Heart left ventricle (tissue), 16 donors: ENCODE measurements around the gene SLX9. TPM values are rescaled to one million over a fixed set of nuclear protein-coding genes. Genes with fewer than 3 reads are reported as not detected.
A peak's percentile ranks its signal among the peaks of the same experiment; 100 is the strongest.

Source experiments
- ATAC-seq, 4 donors: fragments of 200-7000 bp; cut with Tn5 transposase; one replicate each; pipeline ENCODE4 v1.9.1; 2020 to 2022; ENCODE audit warnings: moderate library complexity in 4 of 4, mild to moderate bottlenecking in 3 of 4, moderate number of reproducible peaks in 1 of 4
- DNase-seq, 5 donors: peaks; one replicate each; pipeline ENCODE4 v3.0.0-alpha.2; 2020
- H3K27ac ChIP-seq, 12 donors: fragments of 200-600 bp; sonication (generic) in 4 of 12; one replicate each; pipeline versions ENCODE4 v1.5.0 to v1.8.0; 2016 to 2022; ENCODE audit warnings: mild to moderate bottlenecking in 2 of 12
- H3K27me3 ChIP-seq, 9 donors: fragments of 200-600 bp; sonication (generic) in 2 of 9; one replicate each; pipeline versions ENCODE4 v1.5.1 to v1.8.0; 2016 to 2022; ENCODE audit warnings: mild to moderate bottlenecking in 3 of 9
- H3K36me3 ChIP-seq, 9 donors: fragments of 200-600 bp; sonication (generic) in 2 of 9; one replicate each; pipeline versions ENCODE4 v1.5.0 to v1.8.0; 2018 to 2022; ENCODE audit warnings: mild to moderate bottlenecking in 2 of 9
- H3K4me1 ChIP-seq, 12 donors: fragments of 200-600 bp; sonication (generic) in 4 of 12; one replicate each; pipeline versions ENCODE4 v1.5.0 to v1.8.0; 2016 to 2022; ENCODE audit warnings: mild to moderate bottlenecking in 3 of 12
- H3K4me3 ChIP-seq, 12 donors: fragments of 200-600 bp; sonication (generic) in 4 of 12; one replicate each; pipeline versions ENCODE4 v1.5.0 to v1.8.0; 2017 to 2022; ENCODE audit warnings: mild to moderate bottlenecking in 9 of 12, moderate library complexity in 4 of 12
- H3K9me3 ChIP-seq, 12 donors: fragments of 200-600 bp; sonication (generic) in 4 of 12; one replicate each; pipeline versions ENCODE4 v1.5.0 to v1.8.0; 2016 to 2022; ENCODE audit warnings: mild to moderate bottlenecking in 1 of 12
- CTCF ChIP-seq, 12 donors: fragments of 200-600 bp; sonication (generic) in 4 of 12; IDR thresholded peaks; one replicate each; pipeline versions ENCODE4 v1.5.0 to v1.8.0; 2018 to 2022; ENCODE audit warnings: antibody characterized with exemption in 12 of 12, mild to moderate bottlenecking in 5 of 12
- POLR2A ChIP-seq, 2 donors: fragments of 450-650 bp; IDR thresholded peaks; one replicate each; pipeline ENCODE4 v1.6.1; 2017; ENCODE audit warnings: antibody characterized with exemption in 2 of 2, mild to moderate bottlenecking in 2 of 2, moderate library complexity in 2 of 2
- WGBS, 4 donors: extraction: QIAGEN DNeasy Blood & Tissue Kit in 2 of 4; methylation state at CpG; one replicate each; pipeline versions ENCODE4 v1.1.5 to v1.1.7; 2013 to 2018; 5-methylcytosine and 5-hydroxymethylcytosine counted together
- intact Hi-C, 10 donors: fragments of 100-400 bp; cut with DNase I; formaldehyde crosslinking; loops; one replicate each; pipeline versions ENCODE4 v1.11.1 to v1.14.2; 2022
- polyA plus RNA-seq, 2 donors: library from polyadenylated mRNA; stranded (reverse); fragments of 200-250 nt; gene quantifications; one replicate each; pipeline ENCODE4 v1.2.3, GENCODE V29; 2013
- total RNA-seq, 9 donors: library from RNA; depleted of rRNA in 2 of 9; stranded (reverse); fragments of >200 nt in 2 of 9; fragmentation: NEBNext Ultra II Directional in 3 of 9; extraction: Animal tissue kit (Norgen Biotek cat#: 25700) in 3 of 9; gene quantifications; one replicate each; pipeline versions ENCODE4 v1.1.0 to v1.2.4, GENCODE V29; 2016 to 2023
- donor health status: ischemic (EF 13 %, LVEDD 7.1; RV severe dilation, severe dysfunction).
- donor health status: healthy with polysubstance abuse.
- donor health status: DM: no; HTN: yes; CAD: no.
- donor health status: DM: no; HTN: no; CAD: no.
- donor health status: ischemic (EF 25% LVEDD 6.9; RV normal size, moderate dysfunction).
- donor health status: ischemic (EF 25% LVEDD 5.7; RV mildly dilated, moderate dysfunction).
- donor health status: healthy.
- donor health status: DM: yes; HTN: yes; CAD: no.
- donor health status: ischemic (EF 35%, LVEDD 5.7; RV mildly dilated, moderate dysfunction).
- donor health status: nonischemic (EF 11% LVEDD 7.7; RV severe dilation, severe dysfunction).
- donor health status: DM: yes; HTN: yes; CAD: no.
- donor health status: PGD.
- donor health status: ischemic (EF 29% LVEDD 5.4; RV normal size, mild dysfunction).
- donor health status: nonischemic (EF 23%, LVEDD 6.1; RV moderate dilation, normal function).

Gene SLX9
- total and polyA plus RNA-seq, 11 donors: 38.5 to 77.8 (median 49.1) TPM

- intact Hi-C loops: loop anchor here in 3 of 10 donors (10.0 kb wide), 3 partner anchors 330 to 490 kb away; partner anchors contain the start of gene POFUT2 (in 1 of the 3)
- no peak overlapping the region for H3K4me3 ChIP-seq
- H3K36me3 ChIP-seq: peaks cover 0 to 28% (median 19%) of the 10 kb centered on the region in 9 donors
- WGBS, 4 donors: 82 to 92% (median 88%) methylated on average over 6 to 10 of the region's 10 CpGs
- DNase-seq (peak in 1 of 5 donors; percentile 34), ATAC-seq (no peak)
- H3K27ac ChIP-seq: no peak overlapping the region
- H3K27me3 ChIP-seq: no peaks in the 10 kb centered on the region
- no peaks in the 10 kb centered on the region for H3K9me3 ChIP-seq
- no peak for TF ChIP-seq POLR2A (IDR thresholded peaks at IDR 0.05)
- no peak for TF ChIP-seq CTCF (IDR thresholded peaks at IDR 0.05)
- H3K4me1 ChIP-seq: peaks cover 0 to 70% (median 40%) of the 10 kb centered on the region in 12 donors
Observed at GRCh38 chr21:44944596-44944995, 4.8 kb downstream of the SLX9 start.

- H3K27me3 ChIP-seq: no peaks in the 10 kb centered on the region
- intact Hi-C loops: loop anchor here in 5 of 10 donors (5.0 to 10.0 kb wide), 5 partner anchors 131 to 488 kb away; partner anchors contain the start of gene POFUT2 (in 1 of the 5)
- ATAC-seq: no peak
- H3K27ac ChIP-seq: peak overlapping the region in 11 of 12 donors; percentile 42 to 96 (median 81)
- no peak for TF ChIP-seq CTCF (IDR thresholded peaks at IDR 0.05)
- no peak for TF ChIP-seq POLR2A (IDR thresholded peaks at IDR 0.05)
- no peaks in the 10 kb centered on the region for H3K9me3 ChIP-seq
- H3K36me3 ChIP-seq: peaks cover 0 to 33% (median 19%) of the 10 kb centered on the region in 9 donors
- H3K4me1 ChIP-seq: peaks cover 0 to 78% (median 39%) of the 10 kb centered on the region in 12 donors
- WGBS, 4 donors: 74 to 80% (median 78%) methylated on average over 18 to 25 of the region's 25 CpGs
- peak in 1 of 5 donors; percentile 44 for DNase-seq
- H3K4me3 ChIP-seq: no peak overlapping the region
Observed at GRCh38 chr21:44946254-44947041, 6.6 kb downstream of the SLX9 start.

- Histone ChIP-seq H3K27me3 (no peaks in the 10 kb centered on the region), H3K4me1 (peaks cover 0 to 76% (median 36%) of the 10 kb centered on the region in 12 donors), H3K27ac (peak overlapping the region in 11 of 12 donors; percentile 42 to 96 (median 81)), H3K36me3 (peaks cover 0 to 34% (median 19%) of the 10 kb centered on the region in 9 donors), H3K9me3 (no peaks in the 10 kb centered on the region), H3K4me3 (no peak overlapping the region)
- intact Hi-C loops: loop anchor here in 5 of 10 donors (5.0 to 10.0 kb wide), 5 partner anchors 130 to 487 kb away; partner anchors contain the start of gene POFUT2 (in 1 of the 5)
- 56 to 71% (median 59%) methylated on average over 15 to 22 of the region's 22 CpGs for WGBS, 4 donors
- TF ChIP-seq CTCF (IDR thresholded peaks at IDR 0.05): no peak
- no peak for TF ChIP-seq POLR2A (IDR thresholded peaks at IDR 0.05)
- ATAC-seq (peak; percentile 35 to 64 (median 51)), DNase-seq (peak in 4 of 5 donors; percentile 63 to 84 (median 68))
Observed at GRCh38 chr21:44947111-44947929, 7.5 kb downstream of the SLX9 start.
